ENCODE results near the gene CCDC73.

CCDC73 gene

DNA sequence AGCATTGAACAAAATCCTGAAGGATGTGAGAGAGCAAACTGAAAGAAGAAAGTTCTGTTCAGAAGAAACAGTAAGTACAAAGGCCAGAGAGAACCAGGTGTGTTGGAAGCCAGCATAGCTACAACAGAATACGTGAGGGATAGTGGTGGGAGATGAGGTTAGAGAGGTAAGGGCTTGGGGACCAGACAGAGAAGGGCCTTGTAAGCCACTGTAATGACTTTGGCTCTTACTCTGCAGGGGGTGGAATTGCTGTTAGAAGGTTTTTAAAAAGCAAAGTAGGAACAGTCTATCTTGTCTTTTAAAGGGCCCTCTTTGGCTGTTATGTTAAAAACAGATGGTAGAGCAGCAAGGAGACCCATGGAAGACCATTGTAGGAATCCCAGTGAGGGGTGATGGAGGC, 39.5 kb upstream of the CCDC73 start:
- TF ChIP-seq, protein P1, sequence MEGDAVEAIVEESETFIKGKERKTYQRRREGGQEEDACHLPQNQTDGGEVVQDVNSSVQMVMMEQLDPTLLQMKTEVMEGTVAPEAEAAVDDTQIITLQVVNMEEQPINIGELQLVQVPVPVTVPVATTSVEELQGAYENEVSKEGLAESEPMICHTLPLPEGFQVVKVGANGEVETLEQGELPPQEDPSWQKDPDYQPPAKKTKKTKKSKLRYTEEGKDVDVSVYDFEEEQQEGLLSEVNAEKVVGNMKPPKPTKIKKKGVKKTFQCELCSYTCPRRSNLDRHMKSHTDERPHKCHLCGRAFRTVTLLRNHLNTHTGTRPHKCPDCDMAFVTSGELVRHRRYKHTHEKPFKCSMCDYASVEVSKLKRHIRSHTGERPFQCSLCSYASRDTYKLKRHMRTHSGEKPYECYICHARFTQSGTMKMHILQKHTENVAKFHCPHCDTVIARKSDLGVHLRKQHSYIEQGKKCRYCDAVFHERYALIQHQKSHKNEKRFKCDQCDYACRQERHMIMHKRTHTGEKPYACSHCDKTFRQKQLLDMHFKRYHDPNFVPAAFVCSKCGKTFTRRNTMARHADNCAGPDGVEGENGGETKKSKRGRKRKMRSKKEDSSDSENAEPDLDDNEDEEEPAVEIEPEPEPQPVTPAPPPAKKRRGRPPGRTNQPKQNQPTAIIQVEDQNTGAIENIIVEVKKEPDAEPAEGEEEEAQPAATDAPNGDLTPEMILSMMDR (IDR thresholded peaks at IDR 0.05; ENCODE audit: low read depth, low read length, poor library complexity, severe bottlenecking) = no peak
- TF ChIP-seq EZH2phosphoT487 (IDR thresholded peaks at IDR 0.05; ENCODE audit: borderline replicate concordance, low read length) = no peak
- H3K36me3 ChIP-seq (ENCODE audit: control insufficient read depth, low read length) = no peaks in the 10 kb centered on the region
- H3K4me3 ChIP-seq (ENCODE audit: low read length) = no peak overlapping the region

DNA sequence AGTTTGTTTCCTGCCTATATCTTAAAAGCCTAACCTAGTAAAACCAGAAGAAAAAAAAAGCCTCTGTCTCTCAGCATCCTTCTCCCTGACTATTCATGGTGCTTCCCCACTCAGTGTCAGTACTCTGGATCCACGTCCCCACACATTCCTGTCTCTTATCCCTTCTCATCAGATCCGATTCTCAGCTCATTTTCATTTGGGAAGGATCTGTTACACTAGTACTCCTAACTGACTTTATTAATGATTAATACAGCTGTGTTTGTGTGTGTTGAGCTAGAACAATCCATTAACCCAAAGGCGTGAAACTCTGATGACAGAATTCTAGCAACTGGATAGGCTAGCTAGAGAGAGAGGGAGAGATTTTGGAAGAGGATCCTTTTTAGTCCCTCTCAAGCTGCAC, 36.8 kb upstream of the CCDC73 start:
- Histone ChIP-seq H3K9me3 (ENCODE audit: control insufficient read depth, insufficient read depth, low read length) (no peaks in the 10 kb centered on the region), H3K27me3 (ENCODE audit: control insufficient read depth, low read length) (peaks cover 32% of the 10 kb centered on the region), H3K4me3 (ENCODE audit: low read length) (no peak overlapping the region), H3F3A (ENCODE audit: control insufficient read depth, insufficient read depth) (no peaks in the 10 kb centered on the region), H3K4me2 (ENCODE audit: low read length) (no peak overlapping the region), H4K20me1 (ENCODE audit: control insufficient read depth, insufficient read depth, low read depth, low read length) (no peaks in the 10 kb centered on the region), H3K27ac (ENCODE audit: low read depth, low read length) (no peak overlapping the region), H3K36me3 (ENCODE audit: control insufficient read depth, low read length) (no peaks in the 10 kb centered on the region), H3K9me2 (replicated peaks; ENCODE audit: control insufficient read depth, low read length) (no peaks in the 10 kb centered on the region), H3K79me2 (ENCODE audit: control insufficient read depth, low read length) (no peaks in the 10 kb centered on the region), H3K4me1 (ENCODE audit: control insufficient read depth, low read length) (0 out of 2 replicates have a peak, but pooled peaks cover 2% of the 10 kb centered on the region)
- no peak for TF ChIP-seq EZH2phosphoT487 (IDR thresholded peaks at IDR 0.05; ENCODE audit: borderline replicate concordance, low read length)
- TF ChIP-seq, protein P1 (IDR thresholded peaks at IDR 0.05; ENCODE audit: low read depth, low read length, poor library complexity, severe bottlenecking) = no peak

More for the DNA sequence above, 39.5 kb upstream of the CCDC73 start:
- no peak overlapping the region for H3K4me2 ChIP-seq (ENCODE audit: low read length)
- H3F3A ChIP-seq (ENCODE audit: control insufficient read depth, insufficient read depth) = no peaks in the 10 kb centered on the region
- peaks cover 30% of the 10 kb centered on the region for H3K27me3 ChIP-seq (ENCODE audit: control insufficient read depth, low read length)
- no peaks in the 10 kb centered on the region for H4K20me1 ChIP-seq (ENCODE audit: control insufficient read depth, insufficient read depth, low read depth, low read length)
- H3K27ac ChIP-seq (ENCODE audit: low read depth, low read length) = no peak overlapping the region
- H3K4me1 ChIP-seq (ENCODE audit: control insufficient read depth, low read length) = 0 out of 2 replicates have a peak, but pooled peaks cover 2% of the 10 kb centered on the region
- no peaks in the 10 kb centered on the region for H3K79me2 ChIP-seq (ENCODE audit: control insufficient read depth, low read length)
- no peaks in the 10 kb centered on the region for H3K9me2 ChIP-seq (replicated peaks; ENCODE audit: control insufficient read depth, low read length)
- H3K9me3 ChIP-seq (ENCODE audit: control insufficient read depth, insufficient read depth, low read length) = no peaks in the 10 kb centered on the region

DNA sequence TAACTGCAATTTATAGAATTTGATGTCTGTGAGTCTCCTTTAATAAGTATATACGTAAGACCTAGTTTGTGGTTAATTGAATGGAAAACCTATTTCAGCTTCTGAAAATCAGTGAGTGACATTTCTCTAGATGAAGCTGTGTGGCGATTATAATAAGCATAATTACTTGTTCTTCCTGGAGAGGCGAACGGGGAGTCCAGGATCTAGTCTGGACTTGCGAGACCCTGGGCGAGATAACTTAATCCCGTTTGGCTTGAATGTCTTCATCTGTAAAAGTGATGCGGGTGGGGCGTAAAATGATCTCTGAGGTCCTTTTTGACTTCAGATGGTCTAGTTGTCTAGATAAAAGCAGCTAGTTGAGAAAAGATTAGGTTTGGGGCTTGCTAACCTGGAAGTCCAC, 36.3 kb upstream of the CCDC73 start:
- Histone ChIP-seq H3K9me2 (replicated peaks; ENCODE audit: control insufficient read depth, low read length) (no peaks in the 10 kb centered on the region), H3K4me2 (ENCODE audit: low read length) (no peak overlapping the region), H3K36me3 (ENCODE audit: control insufficient read depth, low read length) (no peaks in the 10 kb centered on the region), H3K4me3 (ENCODE audit: low read length) (no peak overlapping the region), H4K20me1 (ENCODE audit: control insufficient read depth, insufficient read depth, low read depth, low read length) (no peaks in the 10 kb centered on the region), H3K27ac (ENCODE audit: low read depth, low read length) (no peak overlapping the region), H3K4me1 (ENCODE audit: control insufficient read depth, low read length) (0 out of 2 replicates have a peak, but pooled peaks cover 2% of the 10 kb centered on the region), H3K27me3 (ENCODE audit: control insufficient read depth, low read length) (peaks cover 32% of the 10 kb centered on the region), H3F3A (ENCODE audit: control insufficient read depth, insufficient read depth) (no peaks in the 10 kb centered on the region), H3K9me3 (ENCODE audit: control insufficient read depth, insufficient read depth, low read length) (no peaks in the 10 kb centered on the region), H3K79me2 (ENCODE audit: control insufficient read depth, low read length) (no peaks in the 10 kb centered on the region)
- no peak for TF ChIP-seq EZH2phosphoT487 (IDR thresholded peaks at IDR 0.05; ENCODE audit: borderline replicate concordance, low read length)
- TF ChIP-seq, protein P1 (IDR thresholded peaks at IDR 0.05; ENCODE audit: low read depth, low read length, poor library complexity, severe bottlenecking) = no peak
